ENCODE measurements around the gene ZNF615. TPM values are rescaled to one million over a fixed set of nuclear protein-coding genes. Genes with fewer than 3 reads are reported as not detected.

The ZNF615 gene
- total RNA-seq = 16.0 and 17.8 TPM in 2 replicates

DNA sequence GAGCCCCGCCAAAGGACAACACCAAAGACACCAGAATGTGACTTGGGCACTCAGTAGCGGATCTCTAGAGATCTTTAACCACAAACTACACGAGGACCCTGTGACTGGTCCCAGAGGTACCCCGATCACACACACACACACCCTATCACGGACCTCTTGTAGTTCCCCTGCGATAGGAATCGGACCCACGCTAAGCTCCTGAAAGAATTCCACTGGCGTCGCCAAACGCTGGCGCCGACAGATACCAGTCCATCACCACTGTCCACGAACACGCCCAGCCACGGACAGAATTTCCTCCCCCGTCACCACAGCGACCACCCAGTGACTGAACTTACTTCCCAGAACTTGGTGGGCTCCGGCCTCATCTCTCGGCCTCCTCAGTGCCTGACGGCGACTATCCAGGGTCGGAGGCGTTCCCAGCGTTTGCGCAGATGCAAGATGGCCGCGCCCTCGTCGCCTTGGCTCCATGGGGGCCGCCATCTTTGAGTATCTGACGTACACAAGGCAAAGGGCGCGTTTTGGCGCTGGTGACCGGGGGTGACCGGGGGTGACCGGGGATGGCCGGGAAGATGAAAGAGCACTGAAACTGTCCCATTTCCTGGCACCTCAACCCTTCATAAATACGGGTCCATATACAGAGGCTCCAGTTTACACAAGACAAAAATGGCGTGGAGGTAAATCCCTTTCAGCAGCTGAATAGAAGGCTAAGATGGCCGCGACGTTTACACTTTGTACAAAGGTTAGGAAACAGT is at the start of gene ZNF615:
TSS of gene ZNF615 (minus strand) at position 406 of the 752 bp plus-strand sequence. CDS start 4,500 bp downstream, outside the sequence.

GRCh38 chr19:52048555-52049501 is 40.8 kb upstream of the ZNF615 start, which contains the start of gene ZNF432:
TSS of gene ZNF432 (minus strand) at chr19:52048838. CDS start at chr19:52046868, 1,970 bp downstream.

DNA sequence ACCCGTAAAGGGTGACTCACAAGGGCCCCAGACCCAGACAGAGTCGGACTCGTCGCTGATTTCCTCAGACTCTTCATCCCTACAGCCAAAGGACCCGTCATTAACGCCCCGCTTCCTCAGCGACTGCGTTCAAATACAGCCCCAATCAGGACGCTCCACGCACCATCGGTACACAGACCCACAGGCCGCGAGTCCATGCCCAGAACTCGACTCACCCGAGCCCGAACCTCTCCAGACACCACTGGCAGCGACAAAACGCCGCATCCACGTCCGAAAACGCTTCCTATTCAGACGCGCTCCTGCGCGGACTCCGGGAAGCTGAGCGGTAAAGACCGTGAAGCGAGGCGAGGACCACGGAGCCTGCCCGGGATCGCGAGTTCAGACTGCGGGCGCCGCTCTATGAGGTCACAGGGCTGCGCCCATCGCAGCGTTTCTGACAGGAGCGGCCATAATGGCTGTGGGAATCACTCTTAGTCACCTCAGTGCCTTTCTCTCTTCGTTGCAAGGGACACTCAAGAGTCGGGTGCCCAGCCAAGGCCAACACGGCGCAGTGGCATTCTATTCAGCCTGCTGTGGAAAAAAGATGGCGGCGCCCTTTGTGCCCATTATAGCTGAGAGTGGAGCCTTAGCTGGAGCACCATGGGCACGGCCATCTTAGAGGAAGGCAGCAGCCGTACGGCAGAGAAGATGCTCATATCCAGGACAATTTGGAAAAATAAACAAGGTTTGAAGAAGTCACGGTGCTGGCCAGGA is 20.2 kb upstream of the ZNF615 start, which contains the start of gene ZNF614:
TSS of gene ZNF614 (minus strand) at position 353 of the 753 bp plus-strand sequence. CDS start 2,634 bp downstream, outside the sequence.

GRCh38 chr19:51986309-51987291 is 21.4 kb downstream of the ZNF615 start, which contains the start of gene ZNF350:
TSS of gene ZNF350 (minus strand) at chr19:51986840. CDS start at chr19:51974360, 12,480 bp downstream.

Other genes starting within 250 kb of the ZNF615 start
- gene FPR2, start 247.0 kb downstream of the ZNF615 start, total RNA-seq = not detected in 2 replicates
- not detected in 2 replicates for gene FPR3, start 213.1 kb downstream of the ZNF615 start, total RNA-seq
- gene ZNF577, start 120.3 kb downstream of the ZNF615 start, total RNA-seq = 10.6 and 11.2 TPM in 2 replicates
- 5.5 and 8.0 TPM in 2 replicates for gene ZNF649, start 103.2 kb downstream of the ZNF615 start, total RNA-seq
- 7.3 and 9.0 TPM in 2 replicates for gene ZNF613, start 80.7 kb downstream of the ZNF615 start, total RNA-seq
- 11.2 and 17.9 TPM in 2 replicates for gene ZNF350, start 21.4 kb downstream of the ZNF615 start, total RNA-seq
- gene ZNF614, start 20.2 kb upstream of the ZNF615 start, total RNA-seq = 14.2 and 15.3 TPM in 2 replicates
- 11.0 and 14.8 TPM in 2 replicates for gene ZNF432, start 40.6 kb upstream of the ZNF615 start, total RNA-seq
- 26.9 and 39.0 TPM in 2 replicates for gene ZNF841, start 87.6 kb upstream of the ZNF615 start, total RNA-seq
- 9.1 and 12.5 TPM in 2 replicates for gene ZNF616, start 131.7 kb upstream of the ZNF615 start, total RNA-seq
- 13.6 and 13.9 TPM in 2 replicates for gene ZNF836, start 163.4 kb upstream of the ZNF615 start, total RNA-seq
- 155 TPM in 2 replicates for gene PPP2R1A, start 181.8 kb upstream of the ZNF615 start, total RNA-seq